Sigmoid colon (tissue), 4 donors: ENCODE results near the gene TJP1.

ENCODE experiments used
- POLR2AphosphoS5 ChIP-seq, 4 donors: sonication (generic); formaldehyde crosslinking; IDR thresholded peaks; one replicate each; pipeline ENCODE4 v1.6.1; 2017; ENCODE audit warnings: antibody characterized with exemption in 4 of 4
- TF ChIP-seq, protein P1 (sequence below), 4 experiments: fragments of 450-650 bp in 3 of 4; fragments of 200-600 bp in 1 of 4; IDR thresholded peaks; one replicate each; pipeline ENCODE4 v1.5.1; 2016 to 2019; ENCODE audit warnings: antibody characterized with exemption in 4 of 4, mild to moderate bottlenecking in 3 of 4, moderate library complexity in 2 of 4

DNA sequence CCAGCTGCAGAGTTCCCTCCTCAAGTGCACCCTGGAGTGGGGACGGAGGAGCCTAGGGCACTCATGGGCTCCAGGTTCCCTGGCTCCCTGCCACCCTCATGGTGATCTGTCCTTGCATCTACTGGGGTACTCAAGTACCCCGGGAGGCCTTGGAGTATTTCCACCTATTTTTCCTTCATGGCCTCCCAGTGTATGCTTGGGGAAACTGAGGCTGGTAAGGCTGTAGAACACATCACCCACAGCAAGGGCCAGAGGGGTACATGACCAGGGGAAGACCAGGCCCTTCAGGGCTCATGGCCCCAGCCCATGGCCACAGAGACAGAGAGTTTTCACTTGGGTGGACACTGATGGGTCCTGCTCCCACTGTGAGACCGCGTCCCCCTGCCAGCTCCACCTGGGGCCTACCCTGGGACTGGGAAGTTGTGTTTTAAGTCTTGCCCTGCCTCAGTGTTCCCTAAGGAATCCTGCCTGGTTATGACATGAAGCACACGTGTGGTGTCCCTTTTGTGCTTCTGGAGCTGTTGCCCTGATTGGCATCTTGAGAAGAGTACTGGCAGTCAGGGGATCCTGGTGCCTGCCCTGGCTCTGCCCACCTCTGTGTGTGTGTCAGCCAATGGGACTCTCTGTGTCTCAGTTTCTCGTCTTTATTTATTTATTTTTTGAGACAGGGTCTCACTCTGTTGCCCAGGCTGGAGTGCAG lies 132.8 kb downstream of the TJP1 start:
- TF ChIP-seq, protein P1, sequence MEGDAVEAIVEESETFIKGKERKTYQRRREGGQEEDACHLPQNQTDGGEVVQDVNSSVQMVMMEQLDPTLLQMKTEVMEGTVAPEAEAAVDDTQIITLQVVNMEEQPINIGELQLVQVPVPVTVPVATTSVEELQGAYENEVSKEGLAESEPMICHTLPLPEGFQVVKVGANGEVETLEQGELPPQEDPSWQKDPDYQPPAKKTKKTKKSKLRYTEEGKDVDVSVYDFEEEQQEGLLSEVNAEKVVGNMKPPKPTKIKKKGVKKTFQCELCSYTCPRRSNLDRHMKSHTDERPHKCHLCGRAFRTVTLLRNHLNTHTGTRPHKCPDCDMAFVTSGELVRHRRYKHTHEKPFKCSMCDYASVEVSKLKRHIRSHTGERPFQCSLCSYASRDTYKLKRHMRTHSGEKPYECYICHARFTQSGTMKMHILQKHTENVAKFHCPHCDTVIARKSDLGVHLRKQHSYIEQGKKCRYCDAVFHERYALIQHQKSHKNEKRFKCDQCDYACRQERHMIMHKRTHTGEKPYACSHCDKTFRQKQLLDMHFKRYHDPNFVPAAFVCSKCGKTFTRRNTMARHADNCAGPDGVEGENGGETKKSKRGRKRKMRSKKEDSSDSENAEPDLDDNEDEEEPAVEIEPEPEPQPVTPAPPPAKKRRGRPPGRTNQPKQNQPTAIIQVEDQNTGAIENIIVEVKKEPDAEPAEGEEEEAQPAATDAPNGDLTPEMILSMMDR (IDR thresholded peaks at IDR 0.05): no peak
- TF ChIP-seq POLR2AphosphoS5 (IDR thresholded peaks at IDR 0.05): no peak
